H1 (cell line): Measurements from ENCODE around the gene UNC80. TPM values are rescaled to one million over a fixed set of nuclear protein-coding genes. Genes with fewer than 3 reads are reported as not detected.

ENCODE experiments used
- CTCF ChIA-PET: fragments of 300-600 bp; sonication (Branson Sonifier 250); formaldehyde crosslinking; loops from one replicate; lab custom pipeline; 2021; ENCODE audit not compliant: partially characterized antibody; lab: Charles Lee
- POLR2A ChIA-PET: fragments of 300-600 bp; sonication (Branson Sonifier 250); formaldehyde crosslinking; loops from one replicate; lab custom pipeline; 2021; ENCODE audit warnings: inconsistent platforms; ENCODE audit not compliant: partially characterized antibody; lab: Charles Lee
- DNase-seq, 2 experiments: peaks; one replicate each; pipeline versions ENCODE4 v3.0.0 to v3.0.0-alpha.2; 2010 to 2022; ENCODE audit warnings: low spot score in 2 of 2, low read depth in 1 of 2, mixed read lengths in 1 of 2
- FAIRE-seq: peaks from 2 replicates; lab custom pipeline; 2011; peaks lifted over from hg19 to GRCh38; lab: Jason Lieb, UNC
- H2AFZ ChIP-seq: 2 replicates; pipeline ENCODE4 v1.8.1; 2012; ENCODE audit warnings: low read length, inconsistent platforms
- H2AK5ac ChIP-seq: 2 replicates; pipeline ENCODE4 v1.6.1; 2013; ENCODE audit warnings: low read depth, low read length
- H2BK120ac ChIP-seq: replicated peaks from 2 replicates; pipeline ENCODE3; 2013; ENCODE audit warnings: low read depth, low read length, inconsistent platforms
- H2BK12ac ChIP-seq: 2 replicates; pipeline ENCODE4 v1.6.1; 2013; ENCODE audit warnings: low read depth, low read length
- H2BK15ac ChIP-seq: 2 replicates; pipeline ENCODE4 v1.6.1; 2013; ENCODE audit warnings: low read length
- H2BK20ac ChIP-seq: 2 replicates; pipeline ENCODE4 v1.6.1; 2013; ENCODE audit warnings: low read length
- H2BK5ac ChIP-seq: 2 replicates; pipeline ENCODE4 v1.6.1; 2013; ENCODE audit warnings: low read depth, low read length
- H3K14ac ChIP-seq: 2 replicates; pipeline ENCODE4 v1.6.1; 2013; ENCODE audit warnings: inconsistent platforms; ENCODE audit not compliant: insufficient read length
- H3K18ac ChIP-seq: 2 replicates; pipeline ENCODE4 v1.6.1; 2013; ENCODE audit warnings: low read length; ENCODE audit errors: extremely low read depth
- H3K23ac ChIP-seq: 2 replicates; pipeline ENCODE4 v1.6.1; 2013; ENCODE audit warnings: inconsistent platforms; ENCODE audit not compliant: insufficient read length
- H3K23me2 ChIP-seq: 2 replicates; pipeline ENCODE4 v1.6.1; 2013; ENCODE audit warnings: low read depth, low read length
- H3K27ac ChIP-seq: 2 replicates; pipeline ENCODE4 v1.6.1; 2011; ENCODE audit warnings: low read depth, low read length, inconsistent platforms
- H3K27me3 ChIP-seq, 4 experiments: replicated peaks in 1 of 4; 1 replicate in 1 of 4; 2 replicates in 3 of 4; pipeline versions ENCODE4 v1.6.1 to v1.8.1; 2011 to 2013; ENCODE audit warnings: low read length in 3 of 4, mild to moderate bottlenecking in 3 of 4, inconsistent platforms in 2 of 4, mixed read lengths in 2 of 4, moderate library complexity in 1 of 4; ENCODE audit not compliant: control insufficient read depth in 3 of 4, insufficient read depth in 3 of 4; ENCODE audit errors: extremely low read depth in 1 of 4
- H3K36me3 ChIP-seq, 4 experiments: 2 replicates each; pipeline versions ENCODE4 v1.6.1 to v1.8.1; 2011 to 2013; ENCODE audit warnings: mild to moderate bottlenecking in 4 of 4, low read length in 3 of 4, moderate library complexity in 2 of 4, control low read depth in 1 of 4, inconsistent platforms in 1 of 4; ENCODE audit not compliant: insufficient read depth in 4 of 4, control insufficient read depth in 2 of 4
- H3K4ac ChIP-seq: replicated peaks from 2 replicates; pipeline ENCODE3; 2013; ENCODE audit warnings: low read length, low read depth, mixed read lengths, inconsistent platforms; ENCODE audit not compliant: insufficient read length
- H3K4me1 ChIP-seq, 4 experiments: replicated peaks in 1 of 4; 1 replicate in 1 of 4; 2 replicates in 3 of 4; pipeline versions ENCODE4 v1.6.1 to v1.8.1; 2011 to 2013; ENCODE audit warnings: low read length in 3 of 4, inconsistent platforms in 2 of 4, mixed read lengths in 1 of 4; ENCODE audit not compliant: insufficient read depth in 4 of 4, control insufficient read depth in 3 of 4
- H3K4me2 ChIP-seq, 2 experiments: 2 replicates each; pipeline versions ENCODE4 v1.6.1 to v1.8.1; 2011 to 2013; ENCODE audit warnings: low read depth in 2 of 2, low read length in 2 of 2, control low read depth in 1 of 2, inconsistent platforms in 1 of 2, mild to moderate bottlenecking in 1 of 2; ENCODE audit not compliant: insufficient read depth in 1 of 2
- H3K4me3 ChIP-seq, 4 experiments: fragments of 200-600, 300-600 bp in 1 of 4; sonication (generic), shearing (Covaris generic), sonication (Bioruptor Twin) in 1 of 4; 2 replicates each; pipeline versions ENCODE4 v1.5.1 to v1.8.1; 2011 to 2016; ENCODE audit warnings: low read length in 4 of 4, low read depth in 3 of 4, control low read depth in 2 of 4, inconsistent platforms in 2 of 4, mild to moderate bottlenecking in 2 of 4, mixed read lengths in 1 of 4, moderate library complexity in 1 of 4; ENCODE audit not compliant: insufficient read depth in 2 of 4; ENCODE audit errors: extremely low read depth in 1 of 4
- H3K56ac ChIP-seq: replicated peaks from 2 replicates; pipeline ENCODE3; 2013; ENCODE audit warnings: low read depth, mild to moderate bottlenecking, mixed read lengths, low read length, inconsistent platforms; ENCODE audit not compliant: insufficient read length
- H3K79me1 ChIP-seq: 2 replicates; pipeline ENCODE4 v1.6.1; 2013; ENCODE audit warnings: low read depth, low read length, control low read depth
- H3K79me2 ChIP-seq, 2 experiments: 2 replicates each; pipeline versions ENCODE4 v1.6.1 to v1.8.1; 2012 to 2013; ENCODE audit warnings: low read length in 2 of 2, mild to moderate bottlenecking in 2 of 2, inconsistent platforms in 1 of 2; ENCODE audit not compliant: insufficient read depth in 2 of 2, control insufficient read depth in 1 of 2
- H3K9ac ChIP-seq, 4 experiments: replicated peaks in 1 of 4; 1 replicate in 1 of 4; 2 replicates in 3 of 4; pipeline versions ENCODE4 v1.6.1 to v1.8.1; 2011 to 2013; ENCODE audit warnings: low read depth in 3 of 4, low read length in 3 of 4, control low read depth in 2 of 4, mild to moderate bottlenecking in 2 of 4, moderate library complexity in 2 of 4, inconsistent platforms in 1 of 4; ENCODE audit errors: extremely low read depth in 1 of 4
- H3K9me3 ChIP-seq, 2 experiments: 2 replicates each; pipeline versions ENCODE4 v1.6.1 to v1.8.1; 2012 to 2013; ENCODE audit warnings: mild to moderate bottlenecking in 2 of 2, moderate library complexity in 2 of 2, control low read depth in 1 of 2, inconsistent platforms in 1 of 2, low read depth in 1 of 2, low read length in 1 of 2, mixed read lengths in 1 of 2; ENCODE audit not compliant: insufficient read depth in 2 of 2
- H4K20me1 ChIP-seq, 2 experiments: replicated peaks in 1 of 2; 2 replicates each; pipeline versions ENCODE3 to v1.8.1; 2011 to 2013; ENCODE audit warnings: inconsistent platforms in 2 of 2, low read length in 2 of 2, mild to moderate bottlenecking in 1 of 2; ENCODE audit not compliant: insufficient read depth in 2 of 2, control insufficient read depth in 1 of 2
- H4K5ac ChIP-seq: 2 replicates; pipeline ENCODE4 v1.6.1; 2013; ENCODE audit warnings: low read length, low read depth, mixed read lengths, inconsistent platforms; ENCODE audit not compliant: insufficient read length
- H4K8ac ChIP-seq: 2 replicates; pipeline ENCODE4 v1.8.0; 2013; ENCODE audit warnings: mild to moderate bottlenecking, moderate library complexity, low read length, inconsistent platforms; ENCODE audit not compliant: insufficient read depth; ENCODE audit errors: extremely low read depth
- H4K91ac ChIP-seq: replicated peaks from 2 replicates; pipeline ENCODE3; 2013; ENCODE audit warnings: low read length, mixed read lengths, inconsistent platforms; ENCODE audit not compliant: insufficient read length
- KDM1A ChIP-seq: fragments of 200-600, 300-600 bp; sonication (generic); IDR thresholded peaks from 2 replicates; pipeline ENCODE4 v1.7.1; 2016; ENCODE audit warnings: mild to moderate bottlenecking, low read length, borderline replicate concordance
- NRF1 ChIP-seq: IDR thresholded peaks from 2 replicates; pipeline ENCODE4 v1.6.1; 2011; ENCODE audit warnings: mild to moderate bottlenecking, low read depth, low read length, improper control_type of control experiment
- RFX5 ChIP-seq: IDR thresholded peaks from 2 replicates; pipeline ENCODE4 v1.6.1; 2011; ENCODE audit warnings: low read depth, low read length, improper control_type of control experiment, borderline replicate concordance
- SIN3A ChIP-seq, 2 experiments: IDR thresholded peaks in 1 of 2; conservative IDR thresholded peaks in 1 of 2; 2 replicates each; pipeline ENCODE4 v1.6.1; 2011 to 2012; ENCODE audit warnings: low read length in 2 of 2, improper control_type of control experiment in 1 of 2, low read depth in 1 of 2, mild to moderate bottlenecking in 1 of 2
- SUZ12 ChIP-seq: fragments of 200-600 bp; sonication (generic); IDR thresholded peaks from 2 replicates; pipeline ENCODE4 v1.6.1; 2012; ENCODE audit warnings: mild to moderate bottlenecking, inconsistent platforms, low read length, moderate library complexity, mixed read lengths
- WGBS, 2 experiments: shearing (Covaris generic) in 1 of 2; methylation state at CpG; one replicate each; pipeline versions ENCODE4 v1.1.6 to v1.1.7; 2013 to 2015; ENCODE audit warnings: low lambda C conversion rate in 2 of 2, mixed read lengths in 2 of 2, inconsistent platforms in 1 of 2, low coverage in 1 of 2, missing lambda C conversion rate in 1 of 2; ENCODE audit not compliant: insufficient replicate concordance in 2 of 2, insufficient coverage in 1 of 2, insufficient read length in 1 of 2; ENCODE audit errors: extremely low coverage in 1 of 2, missing lambda C conversion rate in 1 of 2; 5-methylcytosine and 5-hydroxymethylcytosine counted together
- polyA plus RNA-seq, 7 experiments: library from polyadenylated mRNA; depleted of rRNA in 3 of 7; stranded (reverse) in 5 of 7; unstranded in 2 of 7; fragments of >200 nt in 5 of 7; fragments of 200-250 nt in 2 of 7; gene quantifications; 1 replicate in 5 of 7; 2 replicates in 1 of 7; 4 replicates in 1 of 7; pipeline versions ENCODE4 v1.2.1 to v1.2.3, GENCODE V29; 2011 to 2013; ENCODE audit warnings: missing spikeins in 2 of 7, mixed read lengths in 2 of 7
- total RNA-seq: library from RNA; stranded (reverse); fragmentation: NEBNext Ultra II Directional; extraction: Animal tissue kit (Norgen Biotek cat#: 25700); gene quantifications from 2 replicates; pipeline ENCODE4 v1.2.1, GENCODE V29; 2021

UNC80 gene
- total and polyA plus RNA-seq, 2 of the 8 experiments (the other 6 are each of a cell fraction or from before 2014, with no cell fraction given): 0.53 to 0.56 TPM

DNA sequence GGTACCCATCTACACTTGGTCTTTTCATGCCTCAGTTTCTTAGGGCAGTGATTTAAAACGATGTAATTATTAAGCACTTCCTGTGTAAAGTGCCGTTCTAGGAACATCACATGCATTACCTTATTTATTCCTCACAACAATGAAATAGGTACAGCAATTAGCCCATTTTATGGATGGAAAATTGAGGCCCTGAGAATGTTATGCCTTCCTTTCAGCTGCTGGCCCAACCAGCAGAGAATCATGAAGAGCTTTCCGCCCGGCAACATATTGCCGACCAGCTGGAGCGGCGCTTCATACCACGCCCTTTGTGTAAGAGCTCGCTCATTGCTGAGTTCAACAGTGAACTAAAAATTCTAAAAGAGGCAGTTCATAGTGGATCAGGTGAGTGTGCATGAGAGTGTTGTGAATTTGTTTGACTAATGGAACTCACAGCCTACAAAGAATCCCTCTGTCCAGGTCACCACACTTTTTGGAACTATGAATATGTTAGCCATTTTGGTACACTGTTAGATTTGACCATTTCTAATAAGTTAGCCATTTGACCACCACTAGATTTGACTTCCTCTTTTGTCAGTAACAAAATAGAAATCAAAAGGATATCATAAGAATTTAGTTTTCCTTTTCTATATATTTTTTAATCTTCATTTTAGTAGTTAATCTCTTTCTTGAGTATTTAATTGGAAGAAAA is 205.2 kb downstream of the UNC80 start:
- no peak overlapping the region for H3K4ac ChIP-seq
- no peak overlapping the region for H3K18ac ChIP-seq
- no peak overlapping the region for H2BK12ac ChIP-seq
- H4K91ac ChIP-seq: no peak overlapping the region
- no peaks in the 10 kb centered on the region for H3K9me3 ChIP-seq
- H3K4me1 ChIP-seq: no peaks in the 10 kb centered on the region
- FAIRE-seq (no peak), DNase-seq (no peak)
- H4K5ac ChIP-seq: no peak overlapping the region
- H3K9ac ChIP-seq: no peak overlapping the region
- H3K4me2 ChIP-seq: no peak overlapping the region
- H3K23me2 ChIP-seq: no peaks in the 10 kb centered on the region; the same call in 1 of the 2 replicates
- no peak overlapping the region for H3K4me3 ChIP-seq
- no peak for TF ChIP-seq SUZ12
- no peak for TF ChIP-seq SIN3A (conservative IDR thresholded peaks at IDR 0.05 in 1 of 2, IDR thresholded peaks at IDR 0.05 in 1 of 2; ENCODE audit: low read depth in 1 of 2, low read length in 2 of 2)
- TF ChIP-seq RFX5: peak; percentile 68; the same call in 1 of the 2 replicates
- TF ChIP-seq NRF1: no peak
- TF ChIP-seq KDM1A: 0 out of 2 replicates have a peak, but pooled peaks have one; percentile 28
- 94% methylated on average over 9 of the region's 9 CpGs; no CpG with 5 or more reads in 1 of the 2 experiments for WGBS, 2 experiments
- no peak overlapping the region for H2AK5ac ChIP-seq
- no peak overlapping the region for H3K23ac ChIP-seq
- H2BK120ac ChIP-seq: no peak overlapping the region
- no peak overlapping the region for H2BK5ac ChIP-seq
- H2AFZ ChIP-seq: no peak overlapping the region
- no peak overlapping the region for H3K14ac ChIP-seq
- no peak overlapping the region for H2BK15ac ChIP-seq
- POLR2A ChIA-PET: interaction anchor here (1.0 to 1.2 kb wide), 2 partner anchors 38 to 219 kb away, joined by 3 to 5 read pairs; no protein-coding TSS in a partner anchor
- no peaks in the 10 kb centered on the region for H3K79me1 ChIP-seq
- no peak overlapping the region for H2BK20ac ChIP-seq
- no peak overlapping the region for H3K56ac ChIP-seq
- no peaks in the 10 kb centered on the region for H3K36me3 ChIP-seq
- no peaks in the 10 kb centered on the region for H4K20me1 ChIP-seq
- H3K27ac ChIP-seq: no peak overlapping the region
- H3K79me2 ChIP-seq: no peaks in the 10 kb centered on the region
- CTCF ChIA-PET: interaction anchor here (0.5 to 2.5 kb wide), 15 partner anchors 12 to 646 kb away, joined by 3 to 16 read pairs (median 3); no protein-coding TSS in a partner anchor
- no peaks in the 10 kb centered on the region for H3K27me3 ChIP-seq
- no peak overlapping the region for H4K8ac ChIP-seq
